Activated T-helper 1 cell treated with anti-CD3 and anti-CD28 coated beads, Interleukin-2, amount 50 U/mL, for 16 hours (primary cell): ENCODE measurements around the gene MAML3.

Experiments used
- DNase-seq, 2 donors: peaks; one replicate each; pipeline ENCODE4 v3.0.0-alpha.2; 2020; ENCODE audit warnings: low read depth in 1 of 2, low spot score in 1 of 2

The MAML3 gene

GRCh38 chr4:140127422-140127821, 26.6 kb downstream of the MAML3 start:
- DNase-seq = no peak

- no peak for DNase-seq
Measured at GRCh38 chr4:140126261-140126660, 27.7 kb downstream of the MAML3 start.

- no peak for DNase-seq
Measured at GRCh38 chr4:140125374-140125773, 28.6 kb downstream of the MAML3 start.

- no peak for DNase-seq
Measured at GRCh38 chr4:140123666-140124377, 30.2 kb downstream of the MAML3 start.

- DNase-seq = no peak
Measured at GRCh38 chr4:140122891-140123290, 31.1 kb downstream of the MAML3 start.

GRCh38 chr4:140121646-140122045, 32.3 kb downstream of the MAML3 start:
- DNase-seq = no peak

- DNase-seq = no peak
Measured at GRCh38 chr4:140118931-140119640, 34.9 kb downstream of the MAML3 start.

GRCh38 chr4:140117947-140118346, 36.0 kb downstream of the MAML3 start:
- no peak for DNase-seq

GRCh38 chr4:140116442-140117104, 37.4 kb downstream of the MAML3 start:
- no peak for DNase-seq

GRCh38 chr4:140115140-140115539, 38.8 kb downstream of the MAML3 start:
- DNase-seq = no peak

GRCh38 chr4:140113653-140114052, 40.3 kb downstream of the MAML3 start:
- no peak for DNase-seq

GRCh38 chr4:140112576-140112975, 41.4 kb downstream of the MAML3 start:
- DNase-seq = no peak

- no peak for DNase-seq
Measured at GRCh38 chr4:140111256-140111655, 42.7 kb downstream of the MAML3 start.

GRCh38 chr4:140110542-140111215, 43.3 kb downstream of the MAML3 start:
- no peak for DNase-seq

- DNase-seq = no peak
Measured at GRCh38 chr4:140109737-140110136, 44.2 kb downstream of the MAML3 start.

- DNase-seq = no peak
Measured at GRCh38 chr4:140109292-140109691, 44.7 kb downstream of the MAML3 start.

GRCh38 chr4:140108713-140109230, 45.2 kb downstream of the MAML3 start:
- DNase-seq = no peak

GRCh38 chr4:140108243-140108642, 45.7 kb downstream of the MAML3 start:
- DNase-seq = no peak

GRCh38 chr4:140106289-140106844, 47.6 kb downstream of the MAML3 start:
- no peak for DNase-seq

GRCh38 chr4:140105436-140105835, 48.5 kb downstream of the MAML3 start:
- DNase-seq = no peak

- peak in 1 of 2 donors; percentile 20 for DNase-seq
Measured at GRCh38 chr4:140103676-140104075, 50.3 kb downstream of the MAML3 start.
